ENCODE results near the gene RERE.
"Not testable (repeated sequence)": the region's sequence is repeated elsewhere in the genome, so short reads cannot be mapped to it uniquely, and the experiment has no call there.

RERE gene

DNA sequence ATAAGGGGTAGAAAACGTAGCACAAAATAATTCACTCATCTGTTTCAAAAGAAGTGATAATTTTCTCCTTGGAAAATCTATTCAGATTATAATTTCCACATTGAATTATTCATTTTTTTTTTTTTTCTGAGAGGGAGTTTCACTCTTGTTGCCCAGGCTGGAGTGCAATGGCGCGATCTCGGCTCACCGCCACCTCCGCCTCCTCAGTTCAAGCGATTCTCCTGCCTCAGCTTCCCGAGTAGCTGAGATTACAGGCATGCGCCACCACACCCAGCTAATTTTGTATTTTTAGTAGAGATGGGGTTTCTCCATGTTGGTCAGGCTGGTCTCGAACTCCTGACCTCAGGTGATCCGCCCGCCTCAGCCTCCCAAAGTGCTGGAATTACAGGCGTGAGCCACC is 1.3 kb upstream of the RERE start:
- H3K36me3 ChIP-seq (ENCODE audit: control insufficient read depth, insufficient read depth, low read length); H3K4me3 ChIP-seq (ENCODE audit: insufficient read depth, low read depth, low read length, poor library complexity, severe bottlenecking); H3K27me3 ChIP-seq (replicated peaks; ENCODE audit: control insufficient read depth, insufficient read depth, low read length, poor library complexity, severe bottlenecking); DNase-seq; H3K9me3 ChIP-seq (ENCODE audit: control insufficient read depth, low read length); H3K27ac ChIP-seq (ENCODE audit: insufficient read depth, low read length, poor library complexity, severe bottlenecking): not testable (repeated sequence)
- H3K4me1 ChIP-seq (ENCODE audit: control insufficient read depth, insufficient read depth, low read length, poor library complexity, severe bottlenecking): peaks cover 11% of the 10 kb centered on the region

DNA sequence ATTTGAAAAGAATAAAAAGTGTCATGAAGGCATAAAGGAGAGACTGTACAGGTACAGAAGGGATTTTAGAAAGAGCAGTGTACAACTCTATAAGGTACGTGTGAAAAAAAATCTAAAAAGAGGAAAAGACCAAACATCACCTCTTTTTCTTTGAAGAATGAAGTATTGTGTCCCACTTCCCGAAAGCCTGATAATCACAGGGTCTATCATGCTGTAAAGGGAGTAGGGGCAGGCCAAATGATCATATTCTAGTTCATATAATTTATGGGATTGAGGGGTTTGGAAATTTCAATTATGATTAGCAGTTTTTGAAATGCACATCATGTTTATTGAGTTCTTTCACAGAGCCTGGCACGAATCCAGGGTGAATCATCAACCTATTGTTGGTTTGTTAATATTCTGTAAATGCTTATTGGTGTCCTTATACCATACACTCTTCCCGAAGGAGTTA is 910 bp upstream of the RERE start:
- Histone ChIP-seq H3K27ac (ENCODE audit: insufficient read depth, low read length, poor library complexity, severe bottlenecking) (peak overlapping the region; percentile 61), H3K36me3 (ENCODE audit: control insufficient read depth, insufficient read depth, low read length) (no peaks in the 10 kb centered on the region), H3K27me3 (replicated peaks; ENCODE audit: control insufficient read depth, insufficient read depth, low read length, poor library complexity, severe bottlenecking) (no peaks in the 10 kb centered on the region), H3K9me3 (ENCODE audit: control insufficient read depth, low read length) (no peaks in the 10 kb centered on the region), H3K4me1 (ENCODE audit: control insufficient read depth, insufficient read depth, low read length, poor library complexity, severe bottlenecking) (peaks cover 11% of the 10 kb centered on the region), H3K4me3 (ENCODE audit: insufficient read depth, low read depth, low read length, poor library complexity, severe bottlenecking) (peak overlapping the region; percentile 51)
- DNase-seq: no peak

DNA sequence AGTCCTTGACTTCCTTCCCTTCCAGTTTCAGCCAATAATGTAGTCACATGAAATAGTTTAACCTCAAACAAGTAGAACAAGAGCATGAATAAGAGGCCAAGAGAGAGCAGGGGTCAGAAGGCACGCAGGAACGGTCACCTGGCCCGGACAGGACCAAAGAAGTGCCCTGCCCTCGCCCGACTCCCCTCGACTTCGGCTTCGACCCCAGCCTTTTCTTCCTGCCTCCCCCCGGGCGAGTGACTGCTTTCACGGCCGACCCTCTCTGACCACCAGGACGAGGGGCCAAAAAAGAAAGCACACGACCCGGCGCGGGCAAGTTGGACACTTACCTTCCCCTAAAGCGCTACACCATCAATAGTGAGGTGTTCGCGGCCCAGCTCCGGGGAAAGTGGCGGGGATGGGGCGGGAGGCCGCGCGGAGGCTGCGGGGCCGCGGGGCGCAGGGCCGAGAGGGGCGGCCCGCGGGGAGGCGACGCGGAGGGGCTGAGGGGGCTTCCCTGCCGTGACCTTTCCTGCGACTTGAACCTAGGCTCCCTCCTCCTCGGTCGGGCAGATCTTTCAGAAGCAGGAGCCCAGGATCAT is 519 bp downstream of the RERE start:
- Histone ChIP-seq H3K4me3 (ENCODE audit: insufficient read depth, low read depth, low read length, poor library complexity, severe bottlenecking) (peak overlapping the region; percentile 98), H3K36me3 (ENCODE audit: control insufficient read depth, insufficient read depth, low read length) (no peaks in the 10 kb centered on the region), H3K27ac (ENCODE audit: insufficient read depth, low read length, poor library complexity, severe bottlenecking) (peak overlapping the region; percentile 82), H3K4me1 (ENCODE audit: control insufficient read depth, insufficient read depth, low read length, poor library complexity, severe bottlenecking) (peaks cover 11% of the 10 kb centered on the region), H3K9me3 (ENCODE audit: control insufficient read depth, low read length) (no peaks in the 10 kb centered on the region), H3K27me3 (replicated peaks; ENCODE audit: control insufficient read depth, insufficient read depth, low read length, poor library complexity, severe bottlenecking) (no peaks in the 10 kb centered on the region)
- peak in 2 of 3 donors; percentile 3 for DNase-seq

DNA sequence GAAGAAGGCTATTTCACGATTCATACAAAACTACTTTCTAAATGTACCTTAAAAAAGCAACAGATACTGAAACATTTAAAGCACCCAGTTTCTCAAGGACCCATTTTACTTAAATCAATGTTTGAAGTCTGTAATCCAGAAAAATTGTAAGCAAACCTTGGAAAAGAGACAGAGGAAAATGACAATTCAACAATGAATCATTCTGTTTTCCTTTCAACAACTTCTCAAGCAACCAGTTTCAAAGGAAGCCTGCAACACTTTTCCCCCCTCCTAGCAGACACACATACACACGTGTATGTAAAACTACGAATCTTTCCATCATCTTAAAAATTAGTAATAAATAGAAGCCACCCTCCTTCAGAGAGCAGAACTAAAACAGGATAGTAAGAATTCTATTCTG is 1.2 kb downstream of the RERE start:
- no peak for DNase-seq
- Histone ChIP-seq H3K9me3 (ENCODE audit: control insufficient read depth, low read length) (no peaks in the 10 kb centered on the region), H3K4me3 (ENCODE audit: insufficient read depth, low read depth, low read length, poor library complexity, severe bottlenecking) (peak overlapping the region; percentile 98), H3K27me3 (replicated peaks; ENCODE audit: control insufficient read depth, insufficient read depth, low read length, poor library complexity, severe bottlenecking) (no peaks in the 10 kb centered on the region), H3K36me3 (ENCODE audit: control insufficient read depth, insufficient read depth, low read length) (no peaks in the 10 kb centered on the region), H3K4me1 (ENCODE audit: control insufficient read depth, insufficient read depth, low read length, poor library complexity, severe bottlenecking) (peaks cover 11% of the 10 kb centered on the region), H3K27ac (ENCODE audit: insufficient read depth, low read length, poor library complexity, severe bottlenecking) (peak overlapping the region; percentile 82)

DNA sequence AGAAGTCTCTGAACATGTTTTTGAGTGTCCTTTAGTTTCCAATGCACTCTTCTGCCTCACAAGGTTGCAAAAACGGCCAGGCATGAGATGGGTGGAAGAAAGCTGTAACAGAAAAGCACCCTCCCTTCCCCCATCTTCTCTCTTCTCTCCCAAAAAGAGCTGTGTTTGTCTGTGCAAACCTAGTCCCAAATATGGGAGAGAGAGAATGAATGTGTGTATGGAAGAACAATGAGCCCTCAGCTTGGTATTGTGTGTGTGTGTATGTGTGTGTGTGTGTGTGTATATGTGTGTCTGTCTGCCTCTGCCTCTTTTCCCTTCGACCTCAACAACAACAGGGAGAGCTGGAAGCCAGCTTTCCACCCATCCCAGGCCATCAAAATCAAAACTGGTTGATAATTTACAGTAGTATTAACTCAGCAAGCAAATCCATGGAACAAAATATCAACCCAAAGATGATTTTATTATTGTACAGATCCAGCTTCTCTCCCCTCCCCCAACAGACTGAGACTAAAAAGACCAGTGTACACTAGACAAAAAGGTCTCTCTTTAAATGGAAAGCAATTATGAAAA is 1.8 kb downstream of the RERE start:
- Histone ChIP-seq H3K27ac (ENCODE audit: insufficient read depth, low read length, poor library complexity, severe bottlenecking) (no peak overlapping the region), H3K4me3 (ENCODE audit: insufficient read depth, low read depth, low read length, poor library complexity, severe bottlenecking) (no peak overlapping the region), H3K36me3 (ENCODE audit: control insufficient read depth, insufficient read depth, low read length) (no peaks in the 10 kb centered on the region), H3K27me3 (replicated peaks; ENCODE audit: control insufficient read depth, insufficient read depth, low read length, poor library complexity, severe bottlenecking) (no peaks in the 10 kb centered on the region), H3K9me3 (ENCODE audit: control insufficient read depth, low read length) (no peaks in the 10 kb centered on the region), H3K4me1 (ENCODE audit: control insufficient read depth, insufficient read depth, low read length, poor library complexity, severe bottlenecking) (peaks cover 11% of the 10 kb centered on the region)
- DNase-seq: no peak

DNA sequence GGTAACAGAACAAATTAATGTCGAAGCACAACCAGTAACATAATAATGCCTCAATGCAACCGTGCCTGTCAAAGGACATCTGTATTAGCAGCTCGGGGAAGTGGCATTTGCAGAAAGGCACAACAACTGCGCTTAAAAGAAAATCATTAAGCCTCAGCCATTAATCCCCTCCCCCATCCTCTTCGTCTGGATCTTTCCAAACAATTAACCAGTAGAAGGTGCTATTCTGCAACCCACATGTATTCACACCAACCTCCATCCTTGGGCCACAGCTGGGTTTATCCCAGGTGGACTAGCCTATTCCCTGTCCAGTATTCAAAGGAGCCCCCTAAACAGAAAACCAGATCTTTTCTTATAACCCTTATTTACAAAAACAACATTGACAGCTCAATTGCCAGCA is 2.6 kb downstream of the RERE start:
- Histone ChIP-seq H3K4me3 (ENCODE audit: insufficient read depth, low read depth, low read length, poor library complexity, severe bottlenecking) (no peak overlapping the region), H3K27me3 (replicated peaks; ENCODE audit: control insufficient read depth, insufficient read depth, low read length, poor library complexity, severe bottlenecking) (no peaks in the 10 kb centered on the region), H3K27ac (ENCODE audit: insufficient read depth, low read length, poor library complexity, severe bottlenecking) (no peak overlapping the region), H3K9me3 (ENCODE audit: control insufficient read depth, low read length) (no peaks in the 10 kb centered on the region), H3K4me1 (ENCODE audit: control insufficient read depth, insufficient read depth, low read length, poor library complexity, severe bottlenecking) (peaks cover 11% of the 10 kb centered on the region), H3K36me3 (ENCODE audit: control insufficient read depth, insufficient read depth, low read length) (no peaks in the 10 kb centered on the region)
- DNase-seq: no peak

DNA sequence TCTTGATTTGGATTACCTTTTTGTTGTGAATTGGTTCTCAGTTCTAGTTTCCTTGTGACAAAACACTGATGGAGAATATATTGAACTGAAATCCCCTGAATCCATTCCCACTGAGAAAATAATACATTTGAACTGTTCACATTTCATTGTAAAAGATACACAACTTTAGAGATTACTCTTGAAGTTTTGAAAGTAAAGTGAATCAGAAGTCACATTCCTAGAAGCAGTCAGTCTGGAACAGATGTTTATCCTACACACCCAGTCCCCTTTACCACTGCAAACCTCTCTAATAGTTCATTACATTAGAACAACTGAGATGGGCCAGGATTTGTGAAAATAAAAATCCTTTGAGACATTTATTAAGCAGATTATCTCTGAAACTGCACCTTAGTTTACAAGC is 3.4 kb downstream of the RERE start:
- no peaks in the 10 kb centered on the region for H3K9me3 ChIP-seq (ENCODE audit: control insufficient read depth, low read length)
- no peak overlapping the region for H3K4me3 ChIP-seq (ENCODE audit: insufficient read depth, low read depth, low read length, poor library complexity, severe bottlenecking)
- no peak overlapping the region for H3K27ac ChIP-seq (ENCODE audit: insufficient read depth, low read length, poor library complexity, severe bottlenecking)
- peaks cover 11% of the 10 kb centered on the region for H3K4me1 ChIP-seq (ENCODE audit: control insufficient read depth, insufficient read depth, low read length, poor library complexity, severe bottlenecking)
- no peaks in the 10 kb centered on the region for H3K36me3 ChIP-seq (ENCODE audit: control insufficient read depth, insufficient read depth, low read length)
- DNase-seq: no peak
- no peaks in the 10 kb centered on the region for H3K27me3 ChIP-seq (replicated peaks; ENCODE audit: control insufficient read depth, insufficient read depth, low read length, poor library complexity, severe bottlenecking)

DNA sequence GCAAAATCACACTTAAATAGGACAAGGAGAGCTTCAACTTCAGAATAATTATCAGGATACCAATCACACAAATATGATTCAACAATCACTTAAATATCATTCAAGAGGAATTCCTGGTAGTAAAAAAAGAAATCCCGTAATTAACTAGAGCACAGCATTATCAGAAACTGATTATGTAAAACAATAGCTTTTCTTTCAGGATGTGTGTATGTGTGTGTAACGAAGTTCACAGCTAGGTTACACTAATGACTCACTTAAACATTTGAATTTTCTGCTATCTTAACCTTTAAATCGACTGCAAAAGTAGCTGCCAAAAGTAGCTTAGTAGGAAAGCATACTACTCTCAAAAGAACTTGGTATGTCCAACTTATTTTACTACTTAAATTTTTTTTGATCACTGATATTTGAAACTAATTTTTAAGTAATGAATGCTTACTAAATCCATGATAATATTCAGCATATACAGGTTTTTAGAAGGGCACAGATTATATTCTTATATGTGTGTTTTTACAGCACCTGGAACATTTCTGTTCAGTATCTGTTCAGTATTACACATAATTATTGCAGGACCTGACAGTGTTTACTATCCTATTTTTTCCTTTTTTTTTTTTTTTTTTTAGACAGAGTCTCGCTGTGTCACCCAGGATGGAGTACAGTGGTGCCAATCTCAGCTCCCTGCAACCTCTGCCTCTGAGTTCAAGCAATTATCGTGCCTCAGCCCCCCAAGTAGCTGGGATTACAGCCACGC is 4.2 kb downstream of the RERE start:
- H3K4me3 ChIP-seq (ENCODE audit: insufficient read depth, low read depth, low read length, poor library complexity, severe bottlenecking): no peak overlapping the region
- H3K4me1 ChIP-seq (ENCODE audit: control insufficient read depth, insufficient read depth, low read length, poor library complexity, severe bottlenecking): peaks cover 11% of the 10 kb centered on the region
- no peaks in the 10 kb centered on the region for H3K27me3 ChIP-seq (replicated peaks; ENCODE audit: control insufficient read depth, insufficient read depth, low read length, poor library complexity, severe bottlenecking)
- H3K9me3 ChIP-seq (ENCODE audit: control insufficient read depth, low read length): no peaks in the 10 kb centered on the region
- no peak for DNase-seq
- H3K36me3 ChIP-seq (ENCODE audit: control insufficient read depth, insufficient read depth, low read length): no peaks in the 10 kb centered on the region
- no peak overlapping the region for H3K27ac ChIP-seq (ENCODE audit: insufficient read depth, low read length, poor library complexity, severe bottlenecking)

DNA sequence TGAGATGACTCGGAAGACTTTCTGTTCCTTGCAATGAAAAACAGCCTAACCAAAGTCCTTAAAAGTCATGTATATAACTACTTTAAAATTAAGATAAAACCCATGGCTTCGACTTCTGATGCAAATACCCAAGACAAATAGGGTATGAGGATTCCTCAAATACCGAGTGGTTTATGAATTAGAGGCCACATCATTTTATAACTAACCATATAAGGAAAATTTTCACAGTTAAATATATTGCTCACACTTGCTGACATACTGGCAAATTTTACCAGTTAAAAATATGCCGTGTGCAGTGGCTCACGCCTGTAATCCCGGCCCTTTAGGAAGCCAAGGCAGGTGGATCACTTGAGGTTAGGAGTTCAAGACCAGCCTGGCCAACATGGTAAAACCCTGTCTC is 5.4 kb downstream of the RERE start:
- H3K4me3 ChIP-seq (ENCODE audit: insufficient read depth, low read depth, low read length, poor library complexity, severe bottlenecking): no peak overlapping the region
- DNase-seq: no peak
- H3K4me1 ChIP-seq (ENCODE audit: control insufficient read depth, insufficient read depth, low read length, poor library complexity, severe bottlenecking): peaks cover 11% of the 10 kb centered on the region
- H3K27me3 ChIP-seq (replicated peaks; ENCODE audit: control insufficient read depth, insufficient read depth, low read length, poor library complexity, severe bottlenecking): no peaks in the 10 kb centered on the region
- no peaks in the 10 kb centered on the region for H3K9me3 ChIP-seq (ENCODE audit: control insufficient read depth, low read length)
- H3K36me3 ChIP-seq (ENCODE audit: control insufficient read depth, insufficient read depth, low read length): no peaks in the 10 kb centered on the region
- H3K27ac ChIP-seq (ENCODE audit: insufficient read depth, low read length, poor library complexity, severe bottlenecking): no peak overlapping the region

DNA sequence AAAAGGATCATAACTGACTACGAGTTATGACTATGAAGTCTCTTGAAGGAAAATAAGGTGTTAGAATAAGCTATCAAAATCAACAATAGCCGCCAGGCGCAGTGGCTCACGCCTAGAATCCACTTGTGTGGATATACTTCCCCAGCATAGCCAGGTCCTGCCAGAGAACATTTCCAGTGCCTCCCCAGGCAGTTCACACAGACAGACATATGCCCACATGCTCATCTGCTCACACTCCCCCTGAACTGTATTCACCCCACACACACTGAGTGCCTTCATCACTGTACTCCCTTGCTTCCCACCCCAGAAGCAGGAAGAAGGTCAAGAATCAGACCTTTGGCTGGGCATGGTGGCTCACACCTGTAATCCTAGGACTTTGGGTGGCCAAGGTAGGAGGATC is 6.5 kb downstream of the RERE start:
- no peaks in the 10 kb centered on the region for H3K27me3 ChIP-seq (replicated peaks; ENCODE audit: control insufficient read depth, insufficient read depth, low read length, poor library complexity, severe bottlenecking)
- no peaks in the 10 kb centered on the region for H3K36me3 ChIP-seq (ENCODE audit: control insufficient read depth, insufficient read depth, low read length)
- H3K27ac ChIP-seq (ENCODE audit: insufficient read depth, low read length, poor library complexity, severe bottlenecking): no peak overlapping the region
- H3K4me3 ChIP-seq (ENCODE audit: insufficient read depth, low read depth, low read length, poor library complexity, severe bottlenecking): no peak overlapping the region
- DNase-seq: no peak
- peaks cover 4% of the 10 kb centered on the region for H3K4me1 ChIP-seq (ENCODE audit: control insufficient read depth, insufficient read depth, low read length, poor library complexity, severe bottlenecking)
- H3K9me3 ChIP-seq (ENCODE audit: control insufficient read depth, low read length): no peaks in the 10 kb centered on the region

All from effector memory CD4-positive, alpha-beta T cell (primary cell).